ENCODE measurements around the gene CHDH.

DNA sequence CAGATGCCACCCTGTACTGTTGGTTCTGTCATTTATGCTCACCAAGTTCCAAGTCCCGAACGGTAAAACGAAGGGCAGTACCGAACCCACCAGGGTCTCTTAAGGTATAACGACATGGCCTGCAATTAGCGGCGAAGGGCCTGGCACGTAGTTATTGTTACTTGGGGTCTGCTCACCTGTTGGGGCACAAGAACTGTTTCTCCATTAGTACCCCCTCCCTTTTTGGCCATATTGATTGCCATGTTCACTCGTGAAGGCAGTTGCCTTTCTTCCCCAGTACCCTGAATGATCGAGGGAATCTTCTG lies 584 bp upstream of the CHDH start:
- TF ChIP-seq, protein P1, sequence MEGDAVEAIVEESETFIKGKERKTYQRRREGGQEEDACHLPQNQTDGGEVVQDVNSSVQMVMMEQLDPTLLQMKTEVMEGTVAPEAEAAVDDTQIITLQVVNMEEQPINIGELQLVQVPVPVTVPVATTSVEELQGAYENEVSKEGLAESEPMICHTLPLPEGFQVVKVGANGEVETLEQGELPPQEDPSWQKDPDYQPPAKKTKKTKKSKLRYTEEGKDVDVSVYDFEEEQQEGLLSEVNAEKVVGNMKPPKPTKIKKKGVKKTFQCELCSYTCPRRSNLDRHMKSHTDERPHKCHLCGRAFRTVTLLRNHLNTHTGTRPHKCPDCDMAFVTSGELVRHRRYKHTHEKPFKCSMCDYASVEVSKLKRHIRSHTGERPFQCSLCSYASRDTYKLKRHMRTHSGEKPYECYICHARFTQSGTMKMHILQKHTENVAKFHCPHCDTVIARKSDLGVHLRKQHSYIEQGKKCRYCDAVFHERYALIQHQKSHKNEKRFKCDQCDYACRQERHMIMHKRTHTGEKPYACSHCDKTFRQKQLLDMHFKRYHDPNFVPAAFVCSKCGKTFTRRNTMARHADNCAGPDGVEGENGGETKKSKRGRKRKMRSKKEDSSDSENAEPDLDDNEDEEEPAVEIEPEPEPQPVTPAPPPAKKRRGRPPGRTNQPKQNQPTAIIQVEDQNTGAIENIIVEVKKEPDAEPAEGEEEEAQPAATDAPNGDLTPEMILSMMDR (IDR thresholded peaks at IDR 0.05): no peak
- no peak for TF ChIP-seq POLR2A (IDR thresholded peaks at IDR 0.05)

All from body of pancreas (tissue), 4 donors.